Liver (tissue), 9 donors: Measurements from ENCODE around the gene GPBP1L1. TPM values are rescaled to one million over a fixed set of nuclear protein-coding genes. Genes with fewer than 3 reads are reported as not detected.
A peak's percentile ranks its signal among the peaks of the same experiment; 100 is the strongest.

Source experiments
- DNase-seq: peaks from one replicate; pipeline ENCODE4 v3.0.0-alpha.2; 2017; ENCODE audit warnings: low spot score
- H3K27ac ChIP-seq, 2 donors: one replicate each; pipeline ENCODE4 v1.7.0; 2013; ENCODE audit warnings: inconsistent platforms in 2 of 2, low read length in 2 of 2, control low read depth in 1 of 2, low read depth in 1 of 2, mild to moderate bottlenecking in 1 of 2
- H3K27me3 ChIP-seq, 4 donors: one replicate each; pipeline versions ENCODE4 v1.6.1 to v1.7.0; 2013; ENCODE audit warnings: low read length in 3 of 4, inconsistent platforms in 1 of 4, mild to moderate bottlenecking in 1 of 4, moderate library complexity in 1 of 4; ENCODE audit not compliant: control insufficient read depth in 4 of 4, insufficient read depth in 4 of 4
- H3K36me3 ChIP-seq, 4 donors: one replicate each; pipeline versions ENCODE4 v1.6.1 to v1.7.0; 2013; ENCODE audit warnings: low read length in 3 of 4, mild to moderate bottlenecking in 3 of 4, low read depth in 1 of 4, moderate library complexity in 1 of 4; ENCODE audit not compliant: control insufficient read depth in 4 of 4, insufficient read depth in 3 of 4
- H3K4me1 ChIP-seq, 4 donors: one replicate each; pipeline versions ENCODE4 v1.6.1 to v1.7.0; 2013; ENCODE audit warnings: low read length in 3 of 4, mild to moderate bottlenecking in 3 of 4, moderate library complexity in 1 of 4; ENCODE audit not compliant: control insufficient read depth in 4 of 4, insufficient read depth in 4 of 4
- H3K4me3 ChIP-seq, 3 donors: one replicate each; pipeline versions ENCODE4 v1.6.1 to v1.7.0; 2013; ENCODE audit warnings: low read length in 3 of 3, control low read depth in 1 of 3, low read depth in 1 of 3, mild to moderate bottlenecking in 1 of 3
- H3K9ac ChIP-seq, 2 donors: one replicate each; pipeline ENCODE4 v1.7.0; 2013; ENCODE audit warnings: low read length in 2 of 2, mild to moderate bottlenecking in 2 of 2, moderate library complexity in 2 of 2, control low read depth in 1 of 2, low read depth in 1 of 2
- H3K9me3 ChIP-seq, 4 donors: one replicate each; pipeline versions ENCODE4 v1.6.1 to v1.7.0; 2013; ENCODE audit warnings: low read length in 3 of 4; ENCODE audit not compliant: control insufficient read depth in 4 of 4
- CTCF ChIP-seq: fragments of 150-350 bp; IDR thresholded peaks from 2 replicates; pipeline ENCODE4 v1.5.1; 2017; ENCODE audit warnings: improper control_type of control experiment, low read depth, low read length; ENCODE audit not compliant: missing input control
- EGR1 ChIP-seq, 2 donors: IDR thresholded peaks; 2 replicates each; pipeline ENCODE4 v1.6.1; 2016 to 2018; ENCODE audit warnings: antibody characterized with exemption in 2 of 2, low read depth in 2 of 2
- GABPA ChIP-seq, 2 donors: IDR thresholded peaks in 1 of 2; conservative IDR thresholded peaks in 1 of 2; 2 replicates each; pipeline ENCODE4 v1.6.1; 2016; ENCODE audit warnings: antibody characterized with exemption in 2 of 2, mild to moderate bottlenecking in 1 of 2, moderate library complexity in 1 of 2
- HNF4A ChIP-seq, 2 donors: conservative IDR thresholded peaks; 2 replicates each; pipeline ENCODE4 v1.6.1; 2016; ENCODE audit warnings: antibody characterized with exemption in 2 of 2, mild to moderate bottlenecking in 2 of 2
- JUND ChIP-seq, 2 donors: IDR thresholded peaks; 2 replicates each; pipeline ENCODE4 v1.6.1; 2016; ENCODE audit warnings: antibody characterized with exemption in 2 of 2
- MAX ChIP-seq: IDR thresholded peaks from 2 replicates; pipeline ENCODE4 v1.6.1; 2016; ENCODE audit warnings: antibody characterized with exemption
- RAD21 ChIP-seq, 2 donors: IDR thresholded peaks; 2 replicates each; pipeline ENCODE4 v1.6.1; 2016; ENCODE audit warnings: antibody characterized with exemption in 2 of 2, mild to moderate bottlenecking in 2 of 2
- RXRA ChIP-seq, 2 donors: IDR thresholded peaks; 2 replicates each; pipeline ENCODE4 v1.6.1; 2017 to 2018; ENCODE audit warnings: antibody characterized with exemption in 2 of 2, mild to moderate bottlenecking in 1 of 2
- SP1 ChIP-seq: IDR thresholded peaks from 2 replicates; pipeline ENCODE4 v1.6.1; 2018; ENCODE audit warnings: antibody characterized with exemption, mild to moderate bottlenecking
- TAF1 ChIP-seq: conservative IDR thresholded peaks from 2 replicates; pipeline ENCODE4 v1.6.1; 2016; ENCODE audit warnings: antibody characterized with exemption, mild to moderate bottlenecking
- YY1 ChIP-seq: IDR thresholded peaks from 2 replicates; pipeline ENCODE4 v1.6.1; 2016; ENCODE audit warnings: antibody characterized with exemption, mild to moderate bottlenecking
- ZBTB33 ChIP-seq: IDR thresholded peaks from 2 replicates; pipeline ENCODE4 v1.6.1; 2016; ENCODE audit warnings: antibody characterized with exemption
- WGBS: extraction: QIAGEN DNeasy Blood & Tissue Kit; methylation state at CpG from one replicate; pipeline ENCODE4 v1.1.7; 2013; 5-methylcytosine and 5-hydroxymethylcytosine counted together
- polyA plus RNA-seq, 2 donors: library from polyadenylated mRNA; stranded (reverse) in 1 of 2; unstranded in 1 of 2; fragments of 200-250 nt in 1 of 2; fragments of >200 nt in 1 of 2; fragmentation: Nextera tagmentation in 1 of 2; extraction: Ambion mirVana in 1 of 2; gene quantifications; one replicate each; pipeline versions ENCODE4 v1.2.1 to v1.2.3, GENCODE V29; 2013 to 2015
- total RNA-seq, 2 donors: library from RNA; depleted of rRNA; stranded (reverse); fragments of >200 nt; gene quantifications; one replicate each; pipeline ENCODE4 v1.2.3, GENCODE V29; 2014
- TF ChIP-seq, protein P1 (sequence below): IDR thresholded peaks from 2 replicates; pipeline ENCODE4 v1.6.1; 2016; ENCODE audit warnings: antibody characterized with exemption, mild to moderate bottlenecking
- donor health status: healthy.
- donor health status: healthy.
- donor health status: healthy.
- donor health status: healthy.
- donor health status: healthy.

The GPBP1L1 gene
- total and polyA plus RNA-seq, 4 donors, result 24.8 to 86.7 (median 53.5) TPM

- 46% methylated on average over 7 of the region's 7 CpGs for WGBS
- H3K27me3 ChIP-seq, result no peaks in the 10 kb centered on the region
- peak overlapping the region in 1 of 3 donors; percentile 80 for H3K4me3 ChIP-seq
- H3K27ac ChIP-seq, result no peak overlapping the region
- H3K9ac ChIP-seq, result peak overlapping the region in 1 of 2 donors; percentile 10
- H3K36me3 ChIP-seq, result no peaks in the 10 kb centered on the region
- TF ChIP-seq CTCF (no peak), RXRA (IDR thresholded peaks at IDR 0.05) (no peak), YY1 (no peak), TAF1 (no peak), JUND (IDR thresholded peaks at IDR 0.05) (no peak), GABPA (IDR thresholded peaks at IDR 0.05 in 1 of 2, conservative IDR thresholded peaks at IDR 0.05 in 1 of 2) (no peak), ZBTB33 (no peak), SP1 (no peak), MAX (no peak), EGR1 (IDR thresholded peaks at IDR 0.05; ENCODE audit: low read depth in 2 of 2) (no peak)
- TF ChIP-seq, protein P1, sequence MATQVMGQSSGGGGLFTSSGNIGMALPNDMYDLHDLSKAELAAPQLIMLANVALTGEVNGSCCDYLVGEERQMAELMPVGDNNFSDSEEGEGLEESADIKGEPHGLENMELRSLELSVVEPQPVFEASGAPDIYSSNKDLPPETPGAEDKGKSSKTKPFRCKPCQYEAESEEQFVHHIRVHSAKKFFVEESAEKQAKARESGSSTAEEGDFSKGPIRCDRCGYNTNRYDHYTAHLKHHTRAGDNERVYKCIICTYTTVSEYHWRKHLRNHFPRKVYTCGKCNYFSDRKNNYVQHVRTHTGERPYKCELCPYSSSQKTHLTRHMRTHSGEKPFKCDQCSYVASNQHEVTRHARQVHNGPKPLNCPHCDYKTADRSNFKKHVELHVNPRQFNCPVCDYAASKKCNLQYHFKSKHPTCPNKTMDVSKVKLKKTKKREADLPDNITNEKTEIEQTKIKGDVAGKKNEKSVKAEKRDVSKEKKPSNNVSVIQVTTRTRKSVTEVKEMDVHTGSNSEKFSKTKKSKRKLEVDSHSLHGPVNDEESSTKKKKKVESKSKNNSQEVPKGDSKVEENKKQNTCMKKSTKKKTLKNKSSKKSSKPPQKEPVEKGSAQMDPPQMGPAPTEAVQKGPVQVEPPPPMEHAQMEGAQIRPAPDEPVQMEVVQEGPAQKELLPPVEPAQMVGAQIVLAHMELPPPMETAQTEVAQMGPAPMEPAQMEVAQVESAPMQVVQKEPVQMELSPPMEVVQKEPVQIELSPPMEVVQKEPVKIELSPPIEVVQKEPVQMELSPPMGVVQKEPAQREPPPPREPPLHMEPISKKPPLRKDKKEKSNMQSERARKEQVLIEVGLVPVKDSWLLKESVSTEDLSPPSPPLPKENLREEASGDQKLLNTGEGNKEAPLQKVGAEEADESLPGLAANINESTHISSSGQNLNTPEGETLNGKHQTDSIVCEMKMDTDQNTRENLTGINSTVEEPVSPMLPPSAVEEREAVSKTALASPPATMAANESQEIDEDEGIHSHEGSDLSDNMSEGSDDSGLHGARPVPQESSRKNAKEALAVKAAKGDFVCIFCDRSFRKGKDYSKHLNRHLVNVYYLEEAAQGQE, result no peak
- H3K4me1 ChIP-seq, result peaks cover 9 to 28% (median 21%) of the 10 kb centered on the region in 4 donors
- no peak for DNase-seq
- no peaks in the 10 kb centered on the region for H3K9me3 ChIP-seq
Measured at GRCh38 chr1:45585496-45586075, 100.7 kb downstream of the GPBP1L1 start.

GRCh38 chr1:45585110-45585426, 101.3 kb downstream of the GPBP1L1 start:
- Histone ChIP-seq H3K9me3 (no peaks in the 10 kb centered on the region), H3K27ac (peak overlapping the region; percentile 71 to 93), H3K4me1 (peaks cover 9 to 27% (median 21%) of the 10 kb centered on the region in 4 donors), H3K27me3 (no peaks in the 10 kb centered on the region), H3K4me3 (peak overlapping the region; percentile 80 to 88 (median 80)), H3K9ac (peak overlapping the region; percentile 10 to 61), H3K36me3 (no peaks in the 10 kb centered on the region)
- WGBS, result 3% methylated on average over 5 of the region's 5 CpGs
- DNase-seq, result no peak
- TF ChIP-seq TAF1 (no peak), MAX (no peak), CTCF (no peak), HNF4A (conservative IDR thresholded peaks at IDR 0.05) (no peak), GABPA (IDR thresholded peaks at IDR 0.05 in 1 of 2, conservative IDR thresholded peaks at IDR 0.05 in 1 of 2) (no peak), RXRA (IDR thresholded peaks at IDR 0.05) (no peak), SP1 (no peak), ZBTB33 (no peak), RAD21 (IDR thresholded peaks at IDR 0.05) (no peak)
- TF ChIP-seq, protein P1, result no peak
